ENCODE data around the gene GABBR2. TPM values are rescaled to one million over a fixed set of nuclear protein-coding genes. Genes with fewer than 3 reads are reported as not detected.
A peak's percentile ranks its signal among the peaks of the same experiment; 100 is the strongest.

GABBR2 gene
- total RNA-seq, 1 donor from 2014 or later = 0.75 TPM

GRCh38 chr9:98456156-98456613, 252.6 kb downstream of the GABBR2 start:
- TF ChIP-seq CTCF (conservative IDR thresholded peaks at IDR 0.05; ENCODE audit: low read depth, low read length) = no peak
- no peak for DNase-seq (ENCODE audit: low read depth)
- no peak overlapping the region for H3K4me3 ChIP-seq (ENCODE audit: low read depth, low read length)

GRCh38 chr9:98455256-98456155, 253.2 kb downstream of the GABBR2 start:
- H3K4me3 ChIP-seq (ENCODE audit: low read depth, low read length) = no peak overlapping the region
- DNase-seq (ENCODE audit: low read depth) = peak; percentile 20
- no peak for TF ChIP-seq CTCF (conservative IDR thresholded peaks at IDR 0.05; ENCODE audit: low read depth, low read length)

GRCh38 chr9:98453589-98454311, 255.0 kb downstream of the GABBR2 start:
- DNase-seq (ENCODE audit: low read depth) = no peak
- TF ChIP-seq CTCF (conservative IDR thresholded peaks at IDR 0.05; ENCODE audit: low read depth, low read length) = no peak
- no peak overlapping the region for H3K4me3 ChIP-seq (ENCODE audit: low read depth, low read length)

- H3K4me3 ChIP-seq (ENCODE audit: low read depth, low read length) = no peak overlapping the region
- DNase-seq (ENCODE audit: low read depth) = no peak
- no peak for TF ChIP-seq CTCF (conservative IDR thresholded peaks at IDR 0.05; ENCODE audit: low read depth, low read length)
These were observed 257.2 kb downstream of the GABBR2 start for GRCh38 chr9:98451576-98451975.

GRCh38 chr9:98450496-98450895, 258.2 kb downstream of the GABBR2 start:
- no peak overlapping the region for H3K4me3 ChIP-seq (ENCODE audit: low read depth, low read length)
- no peak for TF ChIP-seq CTCF (conservative IDR thresholded peaks at IDR 0.05; ENCODE audit: low read depth, low read length)
- DNase-seq (ENCODE audit: low read depth) = no peak

- no peak for DNase-seq (ENCODE audit: low read depth)
- TF ChIP-seq CTCF (conservative IDR thresholded peaks at IDR 0.05; ENCODE audit: low read depth, low read length) = no peak
- no peak overlapping the region for H3K4me3 ChIP-seq (ENCODE audit: low read depth, low read length)
These were observed 258.9 kb downstream of the GABBR2 start for GRCh38 chr9:98449871-98450270.
